Stimulated activated CD8-positive, alpha-beta memory T cell treated with anti-CD3 and anti-CD28 coated beads, Interleukin-7, amount 100 ng/mL, for 1 hour (primary cell): ENCODE results near the gene KRT38.
"Not testable (repeated sequence)": the region's sequence is repeated elsewhere in the genome, so short reads cannot be mapped to it uniquely, and the experiment has no call there.

Source experiments
- DNase-seq, 2 donors: peaks; one replicate each; pipeline ENCODE4 v3.0.0-alpha.2; 2020; ENCODE audit warnings: low read depth in 2 of 2

KRT38 gene

GRCh38 chr17:41462705-41463104, 21.9 kb upstream of the KRT38 start:
- DNase-seq = no peak

- no peak for DNase-seq
Measured at GRCh38 chr17:41457676-41458075, 16.9 kb upstream of the KRT38 start.

GRCh38 chr17:41456204-41456603, 15.4 kb upstream of the KRT38 start:
- DNase-seq = no peak

DNA sequence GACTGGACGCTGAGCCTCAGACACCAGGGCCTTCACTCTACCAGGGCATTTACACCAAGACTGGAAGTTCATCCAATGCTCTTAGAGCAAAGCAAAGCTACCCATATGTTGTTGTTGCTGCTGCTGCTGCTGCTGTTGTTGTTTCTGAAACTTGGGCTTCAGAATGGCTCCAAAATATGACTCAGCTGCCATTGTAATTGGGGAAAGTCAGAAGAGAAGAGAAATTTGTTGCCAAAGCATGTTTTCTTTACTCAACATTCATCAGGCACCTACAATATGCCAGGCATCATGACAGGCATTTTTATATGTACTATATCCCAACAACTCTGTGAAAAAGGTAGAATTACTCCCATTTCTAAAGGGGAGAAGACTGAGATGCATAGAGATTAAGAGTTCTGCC, 14.5 kb upstream of the KRT38 start:
- DNase-seq = no peak

- no peak for DNase-seq
Measured at GRCh38 chr17:41453066-41453465, 12.3 kb upstream of the KRT38 start.

GRCh38 chr17:41452281-41452680, 11.5 kb upstream of the KRT38 start:
- DNase-seq = no peak

DNA sequence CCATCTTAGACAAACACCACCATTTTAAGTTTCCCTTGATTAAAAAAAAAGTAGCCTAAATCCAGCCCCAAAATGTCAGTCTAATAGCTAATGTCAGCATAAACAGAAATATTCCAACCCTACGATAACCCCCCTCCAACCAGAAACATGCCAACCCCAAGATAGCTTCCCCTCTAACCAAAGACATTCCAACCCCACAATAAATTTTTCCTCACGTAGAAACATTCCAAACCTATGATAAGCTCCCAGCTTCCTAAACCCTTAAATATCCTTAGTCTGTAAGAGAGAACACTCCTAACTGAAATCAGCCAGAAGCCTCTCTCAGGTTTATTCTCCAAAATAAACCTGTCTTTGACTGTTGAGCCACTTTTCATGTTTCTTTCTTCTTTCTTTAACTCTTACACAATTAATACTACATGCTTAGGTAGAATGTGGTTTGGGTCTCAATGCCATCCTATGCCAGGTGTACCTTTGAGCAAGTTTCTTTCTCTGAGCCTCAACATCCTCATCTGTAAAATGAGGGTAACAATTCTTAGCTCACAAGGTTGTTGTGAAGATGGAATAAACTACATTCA, 10.5 kb upstream of the KRT38 start:
- DNase-seq = no peak

GRCh38 chr17:41449008-41449407, 8.2 kb upstream of the KRT38 start:
- no peak for DNase-seq

GRCh38 chr17:41448506-41448905, 7.7 kb upstream of the KRT38 start:
- no peak for DNase-seq

DNA sequence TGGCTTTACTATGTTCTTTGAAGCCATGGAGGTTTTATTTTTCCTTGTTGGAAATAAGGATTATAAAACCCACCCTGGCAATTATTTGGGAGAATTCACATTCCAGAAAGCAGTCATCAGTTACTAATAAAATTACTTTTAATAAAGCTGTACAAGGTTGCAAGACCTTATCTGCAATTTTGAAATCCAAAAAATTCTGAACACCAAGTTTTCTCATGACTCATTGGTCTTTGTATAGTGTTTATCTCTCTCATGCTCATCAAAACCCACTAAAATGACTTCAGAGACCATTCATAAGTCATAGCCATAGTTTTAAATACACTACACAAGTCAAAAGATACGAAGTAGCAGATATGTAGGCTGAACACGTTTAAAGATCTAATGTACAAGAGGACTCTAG, 6.0 kb upstream of the KRT38 start:
- DNase-seq = no peak

- no peak for DNase-seq
Measured at GRCh38 chr17:41444640-41445039, 3.9 kb upstream of the KRT38 start.

DNA sequence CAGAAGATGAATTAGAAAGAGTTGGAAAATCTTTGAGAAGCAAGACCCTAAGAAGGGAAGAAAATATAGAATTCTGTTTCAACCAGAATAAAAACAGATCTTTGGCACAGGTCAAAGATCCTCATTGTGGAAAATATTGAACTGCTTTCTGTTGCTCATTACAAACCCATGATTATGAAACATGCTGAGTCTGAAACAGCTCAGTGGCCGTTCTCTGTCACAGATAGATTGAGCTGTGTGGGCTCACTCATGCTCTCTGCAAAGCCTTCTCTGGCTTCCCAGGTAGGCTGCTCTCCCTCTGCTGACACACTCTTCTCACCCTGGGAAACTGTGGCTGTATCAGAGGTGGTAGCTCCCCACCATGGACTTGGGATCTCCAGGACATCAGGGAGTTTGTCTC, 3.4 kb upstream of the KRT38 start:
- no peak for DNase-seq

DNA sequence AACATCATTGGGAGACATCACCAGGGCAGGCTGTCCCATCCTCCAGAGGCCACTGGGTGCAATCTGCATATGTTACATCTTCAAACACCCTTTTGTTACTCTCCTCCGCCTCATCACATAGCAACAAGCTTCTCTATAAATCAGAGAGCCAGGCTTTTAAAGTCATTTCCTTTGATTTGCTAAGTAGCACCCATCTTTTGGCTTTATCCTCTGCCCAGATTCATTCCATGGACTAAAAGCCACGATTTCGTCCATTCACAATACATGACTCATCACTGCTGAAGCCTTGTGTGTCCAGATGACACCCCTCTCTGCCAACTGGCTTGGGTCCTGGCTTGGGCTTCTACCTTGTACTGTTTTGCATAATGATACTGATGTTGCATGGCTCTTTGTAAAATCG, 2.0 kb upstream of the KRT38 start:
- no peak for DNase-seq

- no peak for DNase-seq
Measured at GRCh38 chr17:41439375-41439774, 1.4 kb downstream of the KRT38 start.

GRCh38 chr17:41437769-41438168, 3.0 kb downstream of the KRT38 start:
- DNase-seq = no peak

DNA sequence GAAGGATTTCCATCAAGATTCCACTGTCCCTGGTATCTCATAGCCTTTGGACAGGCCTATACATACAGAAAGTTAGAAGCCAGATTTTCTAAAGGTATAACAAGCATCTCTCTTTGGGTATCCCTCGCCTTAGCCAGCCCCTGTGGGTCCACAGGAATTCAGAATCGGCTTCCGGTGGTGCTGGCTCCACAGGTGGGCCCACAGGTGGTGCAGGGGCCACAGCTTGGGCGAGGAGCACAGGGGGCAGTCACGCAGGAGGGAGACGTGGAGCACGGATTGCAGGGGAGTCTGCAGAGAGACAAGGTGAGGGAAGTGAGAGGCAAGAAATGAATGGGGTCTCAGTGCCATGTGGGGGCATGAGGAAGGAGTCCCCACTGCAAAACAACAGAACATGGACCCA, 3.5 kb downstream of the KRT38 start:
- no peak for DNase-seq

GRCh38 chr17:41434415-41434814, 6.4 kb downstream of the KRT38 start:
- no peak for DNase-seq

- no peak for DNase-seq
Measured at GRCh38 chr17:41434005-41434404, 6.8 kb downstream of the KRT38 start.

DNA sequence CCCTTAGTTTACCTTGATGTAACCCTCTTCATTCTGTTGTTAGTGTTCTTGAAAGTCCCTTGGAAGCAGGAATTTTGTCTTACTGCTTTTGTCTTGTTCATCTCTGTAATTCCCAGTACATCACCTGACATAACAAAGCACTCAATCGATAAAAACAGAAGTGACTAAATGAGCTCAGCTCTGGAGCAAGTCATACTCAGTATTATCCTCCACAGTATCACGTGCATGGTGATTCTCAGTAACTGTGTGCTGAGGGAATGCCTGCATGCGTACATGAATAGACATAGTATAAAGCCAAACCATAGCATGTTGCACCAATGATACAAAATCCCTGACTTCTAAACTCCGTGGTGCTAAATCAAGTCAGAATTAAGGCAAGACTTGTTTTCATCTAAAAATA, 7.2 kb downstream of the KRT38 start:
- DNase-seq = no peak

GRCh38 chr17:41430376-41430775, 10.4 kb downstream of the KRT38 start:
- not testable (repeated sequence) for DNase-seq

DNA sequence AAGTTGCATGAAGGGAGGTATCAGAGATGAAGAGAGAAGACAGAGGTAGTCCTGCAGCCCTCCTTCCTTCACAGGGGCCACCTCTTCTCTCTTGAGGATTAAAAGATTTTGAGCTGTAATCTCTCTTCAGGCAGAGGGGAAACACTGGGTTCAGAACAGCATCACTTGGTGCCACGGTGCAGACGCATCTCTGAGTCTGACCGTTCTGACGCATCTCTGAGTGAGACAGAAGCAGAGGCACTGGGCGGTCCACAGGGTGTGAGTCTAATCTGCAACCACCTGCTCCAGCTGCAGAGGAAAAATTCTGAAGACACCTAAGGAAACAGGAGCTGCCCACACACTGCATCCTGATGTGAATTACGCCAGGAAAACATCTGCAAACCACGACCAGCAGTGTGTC, 11.1 kb downstream of the KRT38 start:
- DNase-seq = no peak

DNA sequence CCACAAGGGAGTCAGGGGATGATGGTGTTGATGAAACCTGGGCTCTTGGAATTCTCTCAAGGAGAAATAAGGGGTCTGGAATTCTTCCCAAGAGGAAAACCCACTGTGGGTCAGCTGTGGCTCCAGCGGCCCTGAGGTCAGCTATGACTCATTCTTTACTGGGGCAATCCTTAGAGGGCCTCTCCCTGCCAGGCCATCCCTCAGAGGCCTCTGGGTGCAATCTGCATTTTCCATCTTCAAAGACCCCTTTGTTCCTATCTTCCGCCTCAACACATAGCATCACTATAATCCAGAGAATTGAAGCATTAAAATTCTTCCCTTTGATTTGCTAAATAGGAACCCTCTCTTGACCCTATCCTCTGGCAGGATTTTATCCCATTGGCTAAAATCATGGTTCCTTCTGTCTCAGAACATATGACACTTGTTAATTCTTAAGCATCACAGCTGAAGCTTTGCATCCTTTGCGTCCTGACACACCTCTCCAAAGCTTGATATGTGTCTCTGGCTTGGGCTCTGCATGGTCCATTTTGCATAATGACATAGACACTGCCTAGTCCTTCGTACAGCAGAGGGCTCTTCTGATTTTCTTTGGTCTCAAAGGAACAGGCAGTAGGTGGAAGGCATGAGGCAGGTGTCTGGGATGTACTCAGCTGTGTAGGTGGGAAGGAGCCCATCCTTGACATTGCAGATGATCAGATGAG, 12.0 kb downstream of the KRT38 start:
- DNase-seq = no peak

DNA sequence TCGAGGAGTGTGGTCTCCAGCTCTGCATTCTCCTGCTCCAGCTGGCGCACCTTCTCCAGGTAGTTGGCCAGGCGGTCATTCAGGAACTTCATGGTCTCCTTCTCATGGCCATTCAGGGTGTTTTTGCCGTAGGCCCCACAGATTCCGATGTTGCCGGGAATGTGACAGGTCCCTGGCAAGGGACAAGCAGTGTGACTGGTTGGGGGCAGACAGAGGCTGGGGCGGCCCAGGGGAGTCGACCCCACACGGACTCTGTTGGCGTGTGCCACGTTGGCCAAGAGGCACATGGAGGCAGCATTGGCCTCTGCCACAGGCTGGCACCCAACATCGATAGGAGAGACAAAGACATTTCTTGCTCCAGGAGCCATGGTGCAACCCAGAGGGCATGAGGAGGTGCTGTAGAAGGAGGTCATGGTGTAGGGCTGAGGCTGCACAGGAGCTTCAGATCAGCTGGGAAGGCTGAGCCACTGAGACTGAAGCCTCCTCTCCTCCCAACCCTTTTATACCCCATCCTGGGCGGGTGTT, 16.6 kb downstream of the KRT38 start, which contains the start of gene KRT37:
Gene KRT37 (minus strand): TSS at position 475 of the 525 bp plus-strand sequence. CDS start 62 bp downstream, at position 413.
- no peak for DNase-seq

- DNase-seq = not testable (repeated sequence)
Measured at GRCh38 chr17:41422586-41422985, 18.2 kb downstream of the KRT38 start.
